Frontal cortex (tissue), 4 donors: Measurements from ENCODE around the gene ARPIN. TPM values are rescaled to one million over a fixed set of nuclear protein-coding genes. Genes with fewer than 3 reads are reported as not detected.
"Not testable (repeated sequence)": the region's sequence is repeated elsewhere in the genome, so short reads cannot be mapped to it uniquely, and the experiment has no call there.

ENCODE experiments used
- DNase-seq, 2 donors: peaks; one replicate each; pipeline ENCODE4 v3.0.0; 2012; ENCODE audit warnings: low spot score in 2 of 2
- FAIRE-seq: peaks from 2 replicates; lab custom pipeline; 2012; peaks lifted over from hg19 to GRCh38; lab: Jason Lieb, UNC
- total RNA-seq: library from RNA; depleted of rRNA; stranded (reverse); fragments of >200 nt; gene quantifications from one replicate; pipeline ENCODE4 v1.2.3, GENCODE V29; 2014
- donor health status: control.
- donor health status: control.
- donor health status: control.

The ARPIN gene
- total RNA-seq, 1 donor from 2014 or later, result 13.5 TPM

DNA sequence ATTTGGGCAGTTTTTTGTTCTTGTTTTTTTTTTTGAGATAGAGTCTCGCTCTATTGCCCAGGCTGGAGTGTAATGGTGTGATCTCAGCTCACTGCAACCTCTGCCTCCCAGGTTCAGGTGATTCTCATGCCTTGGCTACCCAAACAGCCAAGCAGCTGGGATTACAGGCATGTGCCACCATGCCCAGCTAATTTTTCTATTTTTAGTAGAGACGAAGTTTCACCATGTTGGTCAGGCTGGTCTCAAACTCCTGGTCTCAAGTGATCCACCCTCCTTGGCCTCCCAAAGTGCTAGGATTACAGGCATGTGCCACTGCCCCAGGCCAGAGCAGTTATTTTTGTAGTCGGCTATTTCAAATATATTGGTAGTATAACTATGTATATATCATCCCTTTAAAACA, 27.6 kb downstream of the ARPIN start:
- not testable (repeated sequence) for DNase-seq, FAIRE-seq

GRCh38 chr15:89883518-89883917, 29.2 kb downstream of the ARPIN start:
- no peak for DNase-seq
- FAIRE-seq, result no peak

GRCh38 chr15:89880727-89881126, 32.0 kb downstream of the ARPIN start:
- FAIRE-seq (no peak), DNase-seq (no peak)

- no peak for FAIRE-seq
- DNase-seq, result no peak
Observed at GRCh38 chr15:89878323-89878722, 34.4 kb downstream of the ARPIN start.

DNA sequence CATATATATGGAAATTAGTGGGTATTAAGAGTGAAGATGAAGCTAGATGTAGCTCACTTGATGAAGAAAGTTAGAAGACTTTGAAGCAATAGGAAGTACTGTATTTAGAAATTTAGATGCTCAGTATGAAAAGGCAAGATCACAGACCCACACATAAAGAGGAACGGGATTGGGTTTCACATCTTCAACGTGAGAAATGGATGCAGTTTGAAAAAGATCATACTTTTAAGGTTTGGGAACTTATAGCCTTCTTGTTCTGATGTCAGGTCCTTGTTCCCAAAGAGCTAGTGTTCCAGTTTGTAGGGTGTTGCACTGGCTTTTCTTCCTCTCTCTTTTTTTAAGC, 35.7 kb downstream of the ARPIN start:
- FAIRE-seq (no peak), DNase-seq (no peak)

DNA sequence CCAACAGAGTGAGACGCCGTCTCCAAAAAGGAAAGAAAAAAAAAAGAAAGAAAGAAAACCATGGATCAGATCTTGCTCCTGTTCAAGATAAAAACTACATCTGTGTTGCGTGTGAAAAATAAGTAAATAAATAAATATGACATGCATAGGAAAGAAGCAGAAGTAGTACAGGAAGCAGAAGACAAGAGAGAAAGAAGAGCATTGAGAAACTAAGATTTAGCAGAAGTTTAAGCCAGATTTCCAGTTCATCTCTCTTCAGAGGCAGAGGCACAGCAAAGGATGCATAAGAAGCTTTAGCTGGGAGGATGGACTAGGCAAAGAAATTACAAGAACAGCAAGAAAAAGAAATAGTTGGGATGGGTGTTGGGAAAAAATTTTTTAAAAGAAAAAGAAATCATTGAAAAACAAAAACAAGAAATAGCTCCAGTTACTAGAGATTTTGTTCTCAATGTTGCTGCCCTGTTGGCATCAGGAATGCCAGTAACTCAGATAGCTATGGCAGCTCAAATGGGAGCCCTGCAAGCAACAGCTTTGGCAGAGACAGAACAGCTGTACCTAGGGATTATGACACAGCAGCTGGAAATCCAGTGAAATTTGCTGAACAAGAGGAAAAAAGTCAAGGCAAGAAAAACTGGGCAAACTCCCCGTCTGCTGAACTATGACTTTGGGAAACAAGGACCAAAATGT, 36.2 kb downstream of the ARPIN start:
- no peak for FAIRE-seq

DNA sequence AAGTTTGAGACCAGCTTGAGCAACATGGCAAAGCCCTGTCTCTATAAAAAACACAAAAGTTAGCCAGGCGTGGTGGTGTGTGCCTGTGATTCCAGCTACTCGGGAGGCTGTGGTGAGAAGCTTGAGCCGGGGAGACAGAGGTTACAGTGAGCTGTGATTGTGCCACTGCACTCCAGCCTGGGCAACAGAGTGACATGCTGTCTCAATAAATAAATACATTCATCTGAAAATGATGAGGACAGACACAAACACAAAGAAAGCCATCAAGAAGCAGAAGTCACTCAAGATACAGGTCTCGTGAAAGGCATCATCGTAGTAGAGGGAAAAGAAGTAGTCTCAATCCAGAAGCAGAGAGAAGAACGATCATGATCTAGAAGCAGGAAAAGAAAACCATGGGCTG, 37.0 kb downstream of the ARPIN start:
- FAIRE-seq (no peak), DNase-seq (no peak)

More for the DNA sequence above, 36.2 kb downstream of the ARPIN start:
- DNase-seq, result no peak

DNA sequence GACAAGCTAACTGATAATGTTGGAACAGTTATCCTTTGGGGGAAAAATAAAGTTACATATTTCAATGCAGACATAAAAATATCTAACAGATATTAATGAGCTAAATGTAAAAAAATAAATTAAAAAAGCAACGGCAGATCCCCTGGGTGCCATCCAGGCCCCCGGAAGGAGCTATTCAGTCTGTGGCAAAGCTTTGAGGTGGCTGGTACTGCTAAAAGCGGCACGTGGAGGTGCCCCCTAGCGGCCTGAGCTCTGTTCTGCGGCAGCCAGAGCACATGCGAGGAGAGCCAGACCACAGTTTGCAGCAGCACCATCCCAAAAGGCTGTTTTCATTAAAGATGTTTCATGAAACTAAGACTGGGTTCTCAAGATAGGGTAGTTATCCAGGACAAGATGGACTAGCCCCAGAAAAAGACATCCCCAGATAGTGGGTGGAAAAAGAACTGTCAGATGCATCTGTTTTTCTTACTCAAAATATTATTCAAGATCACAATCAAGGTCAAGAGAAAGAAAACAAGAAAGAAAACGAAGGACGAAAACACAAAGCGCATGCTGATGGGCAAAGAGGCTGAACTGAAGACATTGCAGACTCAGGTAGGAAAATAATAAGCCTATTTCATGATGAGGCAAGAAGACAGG, 37.7 kb downstream of the ARPIN start:
- DNase-seq, result peak; percentile 63 to 72
- FAIRE-seq, result no peak

DNA sequence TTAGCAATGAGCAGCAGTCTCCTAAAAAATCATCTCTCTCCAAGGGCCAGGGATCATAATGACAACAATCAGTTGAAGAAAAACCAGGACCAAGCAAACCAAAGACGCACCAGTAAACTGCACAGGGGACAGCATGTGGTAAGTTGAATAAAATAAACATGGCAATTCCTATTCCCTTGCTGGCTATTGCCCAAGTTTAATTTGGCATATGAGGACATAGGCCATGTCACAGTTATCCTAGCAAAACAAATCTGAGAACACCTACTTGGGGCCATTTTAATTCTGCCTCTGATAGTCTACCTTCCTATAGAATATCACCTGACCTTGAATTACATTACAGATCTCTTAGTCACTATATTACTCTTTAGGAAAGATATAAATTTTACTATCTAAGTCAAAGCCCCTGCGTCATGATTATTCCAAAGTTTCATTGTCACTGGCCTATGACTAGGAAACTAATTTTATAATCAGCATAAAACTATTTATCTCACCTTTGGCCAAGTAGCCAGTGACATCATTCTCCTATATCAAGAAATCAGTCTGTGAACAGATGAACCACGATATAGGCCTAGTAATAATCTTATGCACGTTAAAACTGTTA, 42.0 kb downstream of the ARPIN start:
- FAIRE-seq (no peak), DNase-seq (no peak)

- DNase-seq (no peak), FAIRE-seq (no peak)
Observed at GRCh38 chr15:89870006-89870405, 42.7 kb downstream of the ARPIN start.

DNA sequence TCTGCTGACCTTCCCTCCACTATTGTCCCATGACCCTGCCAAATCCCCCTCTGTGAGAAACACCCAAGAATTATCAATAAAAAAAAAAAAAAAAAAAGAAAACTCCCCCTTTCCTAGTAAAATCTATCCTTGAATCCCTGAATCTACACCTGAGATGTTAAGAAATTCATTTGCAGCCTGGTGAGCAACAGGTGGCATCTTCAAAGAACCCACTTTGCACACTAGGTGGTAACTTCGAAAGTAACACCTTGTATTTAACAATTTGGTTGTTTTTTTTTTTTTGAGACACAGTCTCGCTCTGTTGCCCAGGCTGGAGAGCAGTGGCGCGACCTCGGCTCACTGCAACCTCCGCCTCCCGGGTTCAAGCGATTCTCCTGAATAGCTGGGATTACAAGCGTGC, 43.3 kb downstream of the ARPIN start:
- not testable (repeated sequence) for FAIRE-seq

DNA sequence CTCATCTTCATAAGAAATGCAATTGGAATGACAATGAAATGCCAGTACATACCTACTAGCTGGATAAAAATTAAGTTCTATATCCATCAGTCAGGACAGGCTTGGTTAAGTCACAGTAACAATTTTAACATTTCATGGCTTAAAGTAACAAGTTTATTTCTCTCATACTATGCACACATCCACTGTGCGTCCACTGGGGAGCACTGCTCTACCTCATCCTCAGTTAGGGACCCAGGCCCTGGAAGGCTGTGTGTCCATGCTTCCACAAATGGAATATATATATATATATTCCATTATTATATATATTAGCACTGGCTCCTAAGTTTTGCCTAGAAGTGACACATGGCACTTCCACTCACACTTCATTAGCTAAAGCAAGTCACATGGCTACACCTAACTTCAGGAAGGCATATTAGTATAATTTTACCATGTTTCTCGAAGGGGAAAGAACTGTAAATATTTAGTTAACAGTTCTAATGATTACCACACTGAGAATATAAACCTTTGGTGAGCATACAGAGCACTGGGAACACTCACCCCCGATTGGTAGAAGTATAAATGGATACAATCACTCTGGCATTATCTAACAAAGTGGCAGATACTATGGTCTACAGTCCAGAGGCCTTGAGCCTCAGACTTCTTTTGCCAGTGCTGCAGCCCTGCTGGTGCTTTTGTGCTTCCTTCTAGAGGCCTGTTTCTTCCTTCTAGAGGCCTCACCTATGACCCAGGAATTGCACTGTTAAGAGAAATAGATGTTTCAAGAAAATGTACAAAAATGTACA, 47.6 kb downstream of the ARPIN start:
- FAIRE-seq (no peak), DNase-seq (no peak)

More for the DNA sequence above, 43.3 kb downstream of the ARPIN start:
- DNase-seq, result not testable (repeated sequence)

DNA sequence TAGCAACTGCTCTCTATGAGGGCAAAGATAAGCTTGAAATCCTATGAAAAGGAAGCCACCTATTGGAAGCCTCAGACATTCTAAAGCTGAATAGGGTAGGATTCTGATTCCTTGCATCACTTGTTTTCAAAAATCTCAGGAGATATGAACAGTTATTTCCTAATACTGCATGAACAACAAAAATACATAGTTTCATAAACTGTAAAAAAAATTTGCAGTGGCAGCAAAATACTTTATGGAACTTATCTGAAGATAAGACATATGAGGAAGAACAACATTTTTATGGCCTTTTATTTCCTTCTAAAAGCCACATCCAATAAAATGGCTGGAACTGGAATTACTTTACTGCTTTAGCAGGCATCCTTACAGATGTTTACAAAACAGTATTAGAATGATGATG, 48.8 kb downstream of the ARPIN start:
- FAIRE-seq, result no peak
- DNase-seq, result no peak

DNA sequence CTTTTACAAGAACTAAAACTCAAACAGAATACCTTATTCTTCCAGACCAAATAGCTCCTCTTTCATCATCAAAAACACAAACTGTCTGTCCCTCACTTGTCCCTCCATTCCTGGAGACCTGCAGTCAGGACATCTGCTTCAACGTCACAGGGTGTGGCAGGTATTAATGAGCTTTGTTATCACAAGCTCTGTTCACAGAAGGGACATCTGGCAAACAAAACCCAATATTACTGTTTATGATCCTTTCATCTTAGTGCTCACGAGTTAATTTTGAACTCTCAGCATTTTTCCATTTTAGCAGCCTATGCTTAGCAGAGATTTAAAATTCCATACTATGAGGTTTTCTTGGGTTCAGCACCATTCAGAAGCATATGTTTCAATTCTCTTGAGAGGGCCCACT, 51.9 kb downstream of the ARPIN start:
- DNase-seq, result no peak
- FAIRE-seq, result no peak

GRCh38 chr15:89860431-89860830, 52.3 kb downstream of the ARPIN start:
- FAIRE-seq, result no peak
- DNase-seq, result no peak

DNA sequence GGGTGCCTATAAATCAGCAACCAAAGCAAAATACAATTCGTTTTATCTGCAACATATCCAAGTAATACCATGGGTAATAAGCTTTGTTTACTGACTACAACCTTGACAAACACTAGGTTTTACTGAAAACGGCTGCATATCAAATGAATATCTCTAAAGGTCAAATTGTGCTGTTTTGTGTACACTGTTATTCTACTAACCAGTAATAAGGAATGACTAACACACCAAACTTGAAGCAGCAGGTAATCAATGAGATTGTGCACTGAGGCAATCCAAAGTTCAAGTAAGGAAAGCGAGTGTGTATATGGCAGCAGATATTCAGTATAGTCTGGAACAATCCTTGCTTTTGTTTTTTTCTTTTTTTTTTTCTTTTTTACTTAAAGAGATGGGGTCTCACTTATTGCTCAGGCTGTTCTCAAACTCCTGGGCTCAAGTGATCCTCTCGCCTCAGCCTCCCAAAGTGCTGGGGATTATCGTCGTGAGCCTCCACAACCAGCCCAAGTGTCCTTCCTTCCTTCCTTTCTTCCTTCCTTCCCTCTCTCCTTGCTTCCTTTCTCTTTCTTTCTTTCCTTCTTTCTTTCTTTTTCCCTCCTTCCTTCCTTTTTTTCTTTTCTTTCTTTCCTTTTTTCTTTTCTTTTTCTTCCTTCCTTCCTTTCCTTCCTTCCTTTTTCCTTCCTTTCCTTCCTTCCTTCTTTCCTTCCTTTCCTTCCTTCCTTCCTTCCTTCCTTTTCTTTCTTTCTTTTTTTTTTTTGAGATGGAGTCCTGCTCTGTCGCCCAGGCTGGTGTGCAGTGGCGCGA, 53.9 kb downstream of the ARPIN start:
- FAIRE-seq (no peak), DNase-seq (no peak)

DNA sequence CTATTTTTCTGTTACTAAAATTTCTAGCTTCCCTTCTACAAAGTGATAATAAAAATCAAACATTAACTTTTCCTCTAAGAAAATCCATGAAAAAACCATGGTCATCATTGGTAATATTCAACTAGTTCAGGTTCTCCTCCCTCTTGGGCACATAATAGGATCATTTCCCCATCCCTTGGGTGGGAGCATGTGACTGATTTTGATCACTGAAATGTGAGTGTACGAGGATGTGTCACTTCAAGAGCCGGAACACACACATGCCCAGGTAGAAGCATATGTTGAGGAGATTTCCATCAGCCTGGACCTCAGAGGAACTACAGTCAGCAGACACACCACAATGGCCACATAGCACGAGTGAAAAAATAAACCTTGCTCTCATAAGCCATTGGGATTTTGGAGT, 55.1 kb downstream of the ARPIN start:
- DNase-seq (no peak), FAIRE-seq (no peak)

DNA sequence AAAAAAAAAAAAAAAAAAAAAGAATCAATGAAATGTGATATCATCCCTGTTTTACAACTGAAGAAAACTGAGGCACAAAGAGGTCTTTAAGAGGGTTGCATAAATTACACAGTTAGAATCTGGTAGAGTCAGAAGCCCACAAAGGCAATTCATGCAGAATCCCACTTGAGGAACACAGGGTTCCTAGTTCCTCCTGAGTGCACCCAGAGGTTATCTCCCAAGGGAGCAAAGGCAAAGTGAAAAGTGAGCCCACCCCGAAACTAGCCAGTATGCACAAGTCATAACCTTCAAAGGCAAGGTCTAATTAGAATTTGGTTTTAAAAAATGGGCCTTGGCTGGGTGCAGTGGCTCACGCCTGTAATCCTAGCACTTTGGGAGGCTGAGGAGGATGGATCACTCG, 56.8 kb downstream of the ARPIN start:
- DNase-seq (no peak), FAIRE-seq (no peak)

GRCh38 chr15:89854863-89855262, 57.9 kb downstream of the ARPIN start:
- not testable (repeated sequence) for FAIRE-seq, DNase-seq
